Ascending aorta (tissue), 2 donors: ENCODE data around the gene SERTAD2. TPM values are rescaled to one million over a fixed set of nuclear protein-coding genes. Genes with fewer than 3 reads are reported as not detected.
A peak's percentile ranks its signal among the peaks of the same experiment; 100 is the strongest.

ENCODE experiments used
- DNase-seq, 2 donors: peaks; one replicate each; pipeline ENCODE4 v3.0.0-alpha.2; 2019; ENCODE audit warnings: low spot score in 2 of 2
- H3K27ac ChIP-seq, 2 donors: fragments of 200-600 bp; sonication (generic); one replicate each; pipeline ENCODE4 v1.5.1; 2016 to 2017; ENCODE audit warnings: mild to moderate bottlenecking in 1 of 2
- H3K27me3 ChIP-seq: fragments of 200-600 bp; sonication (generic); one replicate; pipeline ENCODE4 v1.5.1; 2017
- H3K36me3 ChIP-seq, 2 donors: fragments of 200-600 bp; sonication (generic); one replicate each; pipeline ENCODE4 v1.5.1; 2016
- H3K4me1 ChIP-seq, 2 donors: fragments of 200-600 bp; sonication (generic); one replicate each; pipeline ENCODE4 v1.5.1; 2016 to 2017; ENCODE audit warnings: mild to moderate bottlenecking in 1 of 2
- H3K4me3 ChIP-seq, 2 donors: fragments of 200-600 bp; sonication (generic); one replicate each; pipeline ENCODE4 v1.5.1; 2016 to 2017; ENCODE audit warnings: mild to moderate bottlenecking in 1 of 2
- H3K9me3 ChIP-seq, 2 donors: fragments of 200-600 bp; sonication (generic); one replicate each; pipeline ENCODE4 v1.5.1; 2016
- CTCF ChIP-seq, 3 experiments: fragments of 200-600 bp in 2 of 3; fragments of 450-650 bp in 1 of 3; sonication (generic) in 2 of 3; IDR thresholded peaks; one replicate each; pipeline ENCODE4 v1.5.1; 2016 to 2019; ENCODE audit warnings: antibody characterized with exemption in 3 of 3, mild to moderate bottlenecking in 1 of 3, moderate library complexity in 1 of 3
- intact Hi-C: fragments of 100-400 bp; cut with DNase I; formaldehyde crosslinking; loops from one replicate; pipeline ENCODE4 v1.15.1; 2023
- total RNA-seq: library from RNA; depleted of rRNA; stranded (reverse); fragments of >200 nt; gene quantifications from one replicate; pipeline ENCODE4 v1.1.0, GENCODE V29; 2016

Gene SERTAD2
- total RNA-seq, 1 donor from 2014 or later: 8.7 TPM

- H3K27ac ChIP-seq: peak overlapping the region; percentile 13 to 34
- intact Hi-C loops: no loop called here
Observed at GRCh38 chr2:64679673-64680425, 26.1 kb upstream of the SERTAD2 start.

GRCh38 chr2:64678771-64679590 is 25.3 kb upstream of the SERTAD2 start:
- DNase-seq: no peak
- peak overlapping the region; percentile 34 to 48 for H3K27ac ChIP-seq
- no peaks in the 10 kb centered on the region for H3K36me3 ChIP-seq
- intact Hi-C loops: no loop called here
- H3K4me1 ChIP-seq: peaks cover 0 to 2% of the 10 kb centered on the region in 2 donors
- no peak overlapping the region for H3K4me3 ChIP-seq
- no peaks in the 10 kb centered on the region for H3K9me3 ChIP-seq
- no peak for TF ChIP-seq CTCF (IDR thresholded peaks at IDR 0.05)
- no peaks in the 10 kb centered on the region for H3K27me3 ChIP-seq

More at GRCh38 chr2:64679673-64680425, 26.1 kb upstream of the SERTAD2 start:
- Histone ChIP-seq H3K4me1 (peaks cover 0 to 2% of the 10 kb centered on the region in 2 donors), H3K27me3 (no peaks in the 10 kb centered on the region), H3K36me3 (no peaks in the 10 kb centered on the region), H3K9me3 (no peaks in the 10 kb centered on the region), H3K4me3 (no peak overlapping the region)
- DNase-seq: no peak
- TF ChIP-seq CTCF (IDR thresholded peaks at IDR 0.05): no peak

GRCh38 chr2:64677530-64677929 is 23.8 kb upstream of the SERTAD2 start:
- intact Hi-C loops: no loop called here
- no peak overlapping the region for H3K27ac ChIP-seq
- H3K9me3 ChIP-seq: no peaks in the 10 kb centered on the region
- H3K4me3 ChIP-seq: no peak overlapping the region
- no peak for DNase-seq
- peaks cover 0 to 2% of the 10 kb centered on the region in 2 donors for H3K4me1 ChIP-seq
- no peaks in the 10 kb centered on the region for H3K27me3 ChIP-seq
- H3K36me3 ChIP-seq: no peaks in the 10 kb centered on the region
- no peak for TF ChIP-seq CTCF (IDR thresholded peaks at IDR 0.05)

GRCh38 chr2:64675860-64676259 is 22.1 kb upstream of the SERTAD2 start:
- H3K27me3 ChIP-seq: no peaks in the 10 kb centered on the region
- no peak overlapping the region for H3K4me3 ChIP-seq
- no peaks in the 10 kb centered on the region for H3K36me3 ChIP-seq
- no peak for DNase-seq
- no peak overlapping the region for H3K27ac ChIP-seq
- TF ChIP-seq CTCF (IDR thresholded peaks at IDR 0.05): no peak
- intact Hi-C loops: no loop called here
- H3K9me3 ChIP-seq: no peaks in the 10 kb centered on the region
- H3K4me1 ChIP-seq: peaks cover 0 to 2% of the 10 kb centered on the region in 2 donors

- no peak for TF ChIP-seq CTCF (IDR thresholded peaks at IDR 0.05)
Observed at GRCh38 chr2:64672708-64673107, 19.0 kb upstream of the SERTAD2 start.

More at GRCh38 chr2:64672708-64673107, 19.0 kb upstream of the SERTAD2 start:
- intact Hi-C loops: no loop called here
- Histone ChIP-seq H3K9me3 (no peaks in the 10 kb centered on the region), H3K4me1 (no peaks in the 10 kb centered on the region), H3K36me3 (no peaks in the 10 kb centered on the region), H3K27me3 (no peaks in the 10 kb centered on the region), H3K27ac (no peak overlapping the region), H3K4me3 (no peak overlapping the region)
- DNase-seq: no peak
